DMS153 (cell line): ENCODE measurements around the gene KLHL29.

ENCODE experiments used
- DNase-seq: peaks from one replicate; lab custom pipeline; 2025; lab: John Stamatoyannopoulos, UW

Gene KLHL29

GRCh38 chr2:23476786-23477185, 91.8 kb downstream of the KLHL29 start:
- no peak for DNase-seq

DNA sequence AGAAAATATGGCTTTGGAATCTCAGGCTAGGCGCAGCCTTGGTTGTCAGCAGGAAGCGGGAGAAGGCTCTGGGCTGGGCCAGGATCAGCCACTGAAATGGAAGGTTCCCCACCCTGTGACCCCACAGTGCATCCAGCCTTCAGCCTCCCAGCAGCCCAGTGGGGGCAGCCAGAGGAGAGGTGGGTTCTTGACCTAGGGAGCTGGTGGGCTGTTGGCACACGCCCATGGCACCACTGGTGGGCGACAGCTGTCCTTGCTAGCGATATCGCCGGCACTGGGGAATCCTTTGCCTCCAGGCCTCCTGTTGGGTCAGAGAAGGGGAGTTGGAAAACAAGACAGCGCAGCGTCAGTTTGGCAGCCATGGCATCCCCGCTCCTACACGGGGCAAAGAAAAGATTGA, 92.4 kb downstream of the KLHL29 start:
- no peak for DNase-seq

DNA sequence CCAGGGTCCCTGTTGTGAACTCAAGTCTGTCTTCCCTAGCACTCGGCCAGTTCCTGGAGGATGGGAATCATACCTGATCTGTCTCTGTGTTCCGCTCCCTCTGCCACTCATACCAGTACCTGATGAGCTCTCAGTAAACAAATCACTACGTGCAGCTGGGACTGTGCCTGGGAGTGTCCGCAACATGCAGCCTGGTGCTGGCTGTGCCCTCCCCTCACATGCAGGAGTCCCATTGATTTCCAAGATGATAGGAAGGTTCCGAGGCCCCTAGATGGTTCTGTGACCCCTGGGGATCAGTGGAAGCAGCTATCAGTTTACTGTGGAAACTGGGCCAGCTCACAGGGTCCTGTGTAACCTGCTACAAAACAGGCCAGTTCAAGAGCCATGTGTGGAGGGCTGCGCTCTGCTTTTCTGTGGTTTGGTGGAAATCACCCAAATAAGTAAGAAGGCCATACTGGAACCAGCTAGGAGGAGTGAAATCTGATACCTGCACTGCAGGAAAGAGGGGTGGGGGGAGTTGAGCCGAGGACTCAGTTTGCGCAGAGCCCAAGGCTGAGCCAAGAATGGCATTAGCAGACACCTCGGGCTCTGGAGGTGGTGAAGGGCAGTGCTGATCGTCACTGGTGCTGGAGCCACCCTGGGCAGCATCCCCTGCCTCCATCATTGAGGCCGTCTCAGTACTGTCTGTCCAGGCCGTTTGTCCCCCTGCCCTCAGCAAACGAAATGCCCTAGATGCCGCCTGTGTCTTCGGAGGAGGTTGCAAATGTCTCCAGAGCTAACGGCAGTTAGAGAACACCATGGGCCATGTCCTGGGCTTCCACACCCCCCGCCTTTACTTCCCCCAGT, 93.3 kb downstream of the KLHL29 start:
- no peak for DNase-seq

DNA sequence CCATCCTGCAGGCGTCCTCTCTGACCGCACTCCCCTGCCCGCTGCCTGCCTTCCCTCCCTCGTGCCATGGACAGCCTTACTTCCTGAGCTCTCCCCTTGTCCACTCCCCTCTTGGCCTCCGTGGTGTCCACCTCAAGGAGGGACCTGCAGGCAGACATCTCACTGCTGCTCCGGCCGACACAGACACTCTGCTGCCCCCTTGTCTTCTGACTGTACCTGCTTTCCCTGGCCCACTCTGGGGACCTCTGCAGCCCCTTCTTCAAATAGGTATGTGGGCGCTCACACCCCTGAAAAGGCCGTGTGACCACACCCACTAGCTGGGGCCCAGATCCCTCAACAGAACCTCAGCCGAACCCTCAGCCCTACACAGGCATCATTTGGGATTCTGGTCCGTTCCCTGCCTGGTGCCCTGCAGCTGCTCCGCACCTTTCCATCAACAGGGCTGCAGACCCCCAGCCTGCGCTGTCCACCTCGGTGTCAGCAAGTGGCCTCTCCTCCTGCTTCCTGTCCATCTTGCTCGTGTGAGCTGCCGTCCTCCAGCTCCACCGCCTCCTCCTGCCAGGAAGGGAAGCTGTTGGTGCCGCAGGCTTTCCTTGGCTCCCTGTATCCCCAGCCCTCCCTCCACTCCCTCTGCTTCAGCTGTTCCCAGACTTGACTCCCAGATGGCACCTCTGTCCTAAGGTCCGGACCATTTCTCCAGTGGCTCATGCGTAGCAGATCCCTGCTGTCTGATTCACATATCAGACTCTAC, 94.1 kb downstream of the KLHL29 start:
- DNase-seq: no peak

DNA sequence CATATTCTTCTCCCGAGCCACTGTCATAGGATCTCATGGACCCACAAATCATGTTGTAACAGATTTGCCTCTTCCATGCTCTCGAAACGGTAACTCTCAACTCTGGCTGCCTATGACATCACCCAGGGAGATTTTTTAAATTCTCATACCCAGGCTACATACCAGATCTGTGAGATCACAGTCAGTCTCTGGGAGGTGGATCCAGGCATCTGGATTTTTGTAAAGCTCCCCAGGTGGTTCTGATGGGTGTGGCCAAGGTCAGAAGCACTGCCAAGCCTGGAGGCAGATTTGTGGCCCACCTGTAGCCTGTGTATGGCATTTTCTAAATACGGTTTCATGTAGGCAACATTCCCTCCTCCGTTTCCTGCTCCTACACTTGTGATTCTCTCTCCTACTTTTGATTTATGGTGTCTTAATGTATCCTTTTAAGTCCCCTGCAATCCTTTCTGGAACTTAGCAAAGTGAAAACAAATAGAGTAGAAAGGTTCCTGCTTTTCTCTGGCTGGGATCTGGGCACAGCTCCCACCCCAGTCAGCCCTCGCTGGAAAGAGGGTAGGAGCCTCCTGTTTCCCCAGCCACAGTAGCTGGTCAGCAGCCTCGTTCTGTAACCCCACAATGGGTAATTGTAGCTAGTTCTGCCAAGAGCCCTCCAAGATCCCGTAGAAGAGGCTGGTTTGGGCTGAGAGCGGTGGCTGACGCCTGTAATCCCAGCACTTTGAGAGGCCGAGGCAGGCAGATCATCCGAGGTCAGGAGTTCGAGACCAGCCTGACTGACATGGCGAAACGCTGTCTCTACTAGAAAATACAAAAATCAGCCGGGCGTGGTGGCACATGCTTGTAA, 96.2 kb downstream of the KLHL29 start:
- DNase-seq: no peak

- DNase-seq: no peak
These were observed 97.2 kb downstream of the KLHL29 start for GRCh38 chr2:23482188-23482587.

DNA sequence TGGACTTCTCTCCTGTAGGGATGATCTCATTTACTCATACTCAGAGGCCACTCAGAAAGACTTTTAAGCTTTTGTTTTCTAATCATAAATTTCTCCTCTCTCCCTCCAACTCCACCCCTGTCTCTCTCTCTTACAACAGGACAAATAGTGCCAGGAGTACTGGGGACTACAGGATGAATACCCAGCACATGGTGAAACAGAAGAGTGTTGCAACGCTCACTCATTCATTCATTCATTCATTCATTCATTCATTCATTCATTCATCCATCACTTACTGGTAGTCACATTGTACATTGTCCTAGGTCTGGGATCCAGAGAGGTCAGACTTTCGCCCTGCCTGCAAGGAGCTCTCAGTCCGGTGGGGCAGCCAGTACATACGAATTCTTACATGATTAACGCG, 97.6 kb downstream of the KLHL29 start:
- no peak for DNase-seq

GRCh38 chr2:23483791-23484190, 98.8 kb downstream of the KLHL29 start:
- DNase-seq: no peak

GRCh38 chr2:23484275-23484674, 99.3 kb downstream of the KLHL29 start:
- peak; percentile 50 for DNase-seq

DNA sequence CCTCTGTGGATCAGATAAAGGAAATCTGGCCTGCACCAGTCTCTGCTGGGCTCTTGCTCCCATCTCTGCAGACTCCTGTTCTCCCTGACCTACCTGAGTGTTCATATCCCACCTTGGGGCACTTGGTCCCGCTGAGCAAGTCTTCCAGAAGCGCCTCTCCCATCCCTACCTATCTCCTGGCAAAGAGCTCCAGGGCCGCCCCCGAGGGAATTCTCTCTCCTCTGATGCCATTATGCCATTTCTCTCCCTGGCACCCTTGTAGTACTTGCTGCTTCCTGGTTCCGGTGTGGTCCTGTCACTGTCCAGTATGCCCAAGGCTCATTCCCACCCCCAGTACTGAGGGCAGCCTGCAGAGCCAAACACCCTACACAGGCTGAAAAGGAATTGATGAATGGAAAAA, 99.8 kb downstream of the KLHL29 start:
- no peak for DNase-seq

GRCh38 chr2:23485261-23485660, 100.3 kb downstream of the KLHL29 start:
- DNase-seq: no peak

DNA sequence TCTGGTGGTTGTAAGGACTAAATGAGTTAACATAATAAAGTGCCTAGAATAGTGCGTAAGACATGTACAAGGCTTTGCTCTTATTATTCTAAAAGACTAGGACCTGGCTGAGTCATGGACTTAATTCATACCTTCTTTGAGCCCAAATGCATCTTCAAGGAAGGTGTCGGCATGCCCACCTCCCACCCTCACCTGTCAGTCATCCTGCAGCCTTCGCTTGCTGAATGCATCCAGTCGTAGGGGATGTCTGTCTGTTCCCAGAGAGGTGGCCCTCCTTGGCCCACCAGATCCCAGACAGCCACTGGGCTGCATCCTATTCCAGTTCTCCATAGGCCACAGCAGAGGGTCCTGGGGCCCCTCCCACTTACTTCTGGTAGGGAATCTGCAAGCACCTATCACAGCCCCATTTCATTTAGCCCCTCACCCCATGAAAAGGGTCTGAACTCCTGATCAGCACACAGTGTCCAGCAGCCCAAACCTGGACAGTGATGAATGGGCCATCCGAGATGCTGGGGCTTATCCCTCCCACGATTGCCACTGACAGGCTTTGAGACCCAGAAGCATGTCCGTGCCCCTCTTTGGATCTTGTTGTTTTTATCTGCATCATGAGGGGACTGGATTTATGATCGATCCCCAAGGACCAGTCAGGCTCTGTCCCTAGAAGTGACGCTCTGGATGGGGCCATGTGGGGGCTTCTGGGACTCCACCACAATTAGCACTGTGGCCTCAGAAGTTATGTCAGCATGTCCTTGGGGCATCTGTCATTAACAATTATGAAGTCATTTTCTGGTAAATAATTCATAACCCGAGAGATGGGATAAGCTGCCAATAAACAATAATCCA, 101.1 kb downstream of the KLHL29 start:
- DNase-seq: no peak

DNA sequence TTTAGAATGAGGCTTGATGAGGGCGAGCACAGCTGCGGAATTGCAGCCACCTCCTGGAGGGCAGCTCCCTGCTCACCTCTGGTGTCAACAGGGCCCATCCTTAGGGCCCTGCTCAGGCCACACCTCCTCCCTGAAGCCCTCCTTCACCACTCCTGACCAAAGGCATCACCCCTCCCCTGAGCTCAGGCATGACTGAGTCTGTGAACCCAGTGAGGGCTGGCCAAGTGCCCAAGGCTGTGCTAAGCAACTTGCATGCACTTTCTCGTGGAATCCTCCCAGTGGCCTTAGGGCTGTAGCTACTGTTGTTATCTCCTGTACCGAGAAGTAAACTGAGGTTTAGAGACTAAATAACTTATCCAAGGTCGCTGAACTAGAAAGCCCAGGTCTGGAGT, 101.7 kb downstream of the KLHL29 start:
- no peak for DNase-seq

- no peak for DNase-seq
These were observed 102.9 kb downstream of the KLHL29 start for GRCh38 chr2:23487735-23488492.

DNA sequence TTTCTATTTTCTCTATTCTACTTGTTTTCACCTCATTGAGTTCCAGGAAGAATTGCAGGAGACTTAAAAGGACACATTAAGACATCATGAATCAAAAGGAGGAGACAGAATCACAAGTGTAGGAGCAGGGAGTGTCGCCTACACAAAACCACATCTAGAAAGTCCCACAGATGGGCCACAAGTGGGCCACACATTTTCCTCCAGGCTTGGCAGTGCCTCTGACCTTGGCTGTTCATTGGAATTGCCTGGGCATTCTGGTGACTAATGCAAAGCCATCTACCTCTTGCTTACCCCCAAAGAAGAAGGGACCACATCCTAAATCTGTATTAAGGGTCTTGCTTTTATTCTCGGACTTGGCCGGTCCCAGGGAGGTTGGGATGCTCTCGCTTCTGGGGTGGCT, 103.6 kb downstream of the KLHL29 start:
- no peak for DNase-seq

DNA sequence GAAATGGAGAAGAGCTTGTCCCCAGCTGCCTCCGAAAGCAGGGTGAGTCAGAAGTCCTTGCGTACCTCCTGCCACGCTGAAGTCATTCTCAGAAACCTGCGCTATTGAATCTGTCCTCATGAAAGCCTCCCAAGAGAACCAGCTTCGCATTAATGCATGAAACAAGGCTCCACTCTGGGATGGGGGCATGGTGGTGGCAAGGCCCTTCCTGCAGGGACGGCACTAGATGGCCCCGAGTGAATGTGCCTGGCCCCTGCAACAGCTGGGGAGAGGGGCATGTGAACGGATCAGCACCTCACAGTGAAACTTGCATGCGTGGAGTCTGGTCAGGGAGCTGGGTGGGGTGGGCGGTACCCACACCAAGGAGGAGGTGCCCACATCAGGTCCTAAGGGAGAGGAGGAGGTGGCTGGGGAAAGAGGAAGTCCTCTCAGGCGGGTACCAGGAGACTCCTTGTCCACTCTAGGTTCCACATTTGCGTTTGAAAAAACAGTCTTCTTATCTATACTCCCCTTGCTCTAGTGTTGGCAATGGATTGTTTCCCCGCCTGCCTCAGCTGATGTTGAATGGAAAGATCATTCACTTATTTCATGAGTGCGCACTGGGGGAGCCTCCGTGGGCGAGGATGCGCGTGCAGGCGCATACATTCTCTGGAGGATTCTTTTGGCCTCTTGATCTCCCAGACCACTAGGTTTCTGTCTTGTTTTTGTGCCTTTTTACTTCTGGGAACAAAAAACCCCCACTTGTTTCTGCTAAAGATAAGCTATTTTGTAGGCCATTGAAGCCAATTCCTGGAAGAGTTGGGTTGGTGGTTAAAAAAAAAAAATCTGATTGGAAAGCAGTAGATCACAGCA, 104.7 kb downstream of the KLHL29 start:
- no peak for DNase-seq

DNA sequence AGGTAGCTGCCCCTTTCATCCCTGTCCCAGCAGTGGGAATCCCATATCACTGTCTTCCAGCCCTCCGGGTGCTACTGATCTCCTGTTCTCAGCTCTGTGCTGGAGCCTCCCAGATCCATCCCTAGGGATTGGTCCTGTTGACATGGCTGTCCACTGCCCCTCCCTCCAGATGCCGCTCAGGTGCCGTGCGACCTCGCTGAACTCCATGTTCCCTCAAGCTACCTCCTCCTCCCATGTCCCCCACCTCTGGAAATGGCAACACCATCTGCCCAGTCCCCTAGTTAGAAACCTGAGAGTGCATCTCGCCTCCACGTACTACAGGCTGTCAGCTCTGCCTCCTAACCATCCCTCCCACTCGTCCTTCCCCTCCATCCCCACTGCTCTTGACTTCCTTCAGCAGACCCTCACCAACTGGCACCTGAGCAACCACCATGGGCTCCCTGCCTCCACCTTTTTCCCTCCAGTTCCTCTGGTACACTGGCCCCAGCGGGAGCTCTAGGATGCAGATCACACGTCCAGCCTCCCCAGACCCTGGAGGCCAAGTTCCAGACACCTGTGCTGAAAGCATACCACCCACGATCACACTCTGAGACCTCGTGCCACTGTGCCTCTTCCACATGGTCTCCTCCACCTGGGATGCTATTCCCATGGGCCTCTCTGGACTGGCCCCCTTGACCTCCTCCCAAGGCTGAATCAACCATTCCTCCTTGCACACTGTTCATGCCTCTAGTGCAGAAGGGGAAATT, 106.8 kb downstream of the KLHL29 start:
- peak; percentile 8 for DNase-seq

DNA sequence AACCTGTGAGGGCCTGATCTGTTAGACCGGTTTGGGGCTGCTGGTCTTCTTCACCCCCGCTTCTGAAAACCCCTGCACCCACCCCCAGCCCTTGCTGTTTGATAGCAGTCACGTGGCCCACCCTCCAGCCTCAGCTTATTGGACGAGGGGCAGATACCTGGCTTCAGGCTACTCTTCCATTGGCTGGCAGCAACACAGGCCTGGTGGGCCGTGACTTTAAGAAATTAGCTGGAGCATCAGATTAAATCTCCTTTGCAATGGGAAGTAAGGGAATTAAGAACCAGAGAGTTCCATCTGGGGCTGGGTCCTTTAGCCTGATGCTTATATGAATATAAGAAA, 107.3 kb downstream of the KLHL29 start:
- no peak for DNase-seq

- DNase-seq: peak; percentile 84
These were observed 107.9 kb downstream of the KLHL29 start for GRCh38 chr2:23492921-23493320.
